Limb (tissue), 2 donors: ENCODE results near the gene JAML.

Experiments
- DNase-seq, 2 donors: peaks; one replicate each; pipeline ENCODE4 v3.0.0-alpha.2; 2016; ENCODE audit errors: extremely low spot score in 2 of 2

Gene JAML

GRCh38 chr11:118240999-118241763 is 16.4 kb upstream of the JAML start:
- DNase-seq = no peak

- DNase-seq = no peak
Observed at GRCh38 chr11:118239509-118240205, 14.8 kb upstream of the JAML start.

GRCh38 chr11:118238929-118239328 is 14.1 kb upstream of the JAML start:
- no peak for DNase-seq

- DNase-seq = no peak
Observed at GRCh38 chr11:118238421-118238820, 13.6 kb upstream of the JAML start.

GRCh38 chr11:118236170-118236569 is 11.4 kb upstream of the JAML start:
- DNase-seq = no peak

- DNase-seq = no peak
Observed at GRCh38 chr11:118234833-118235232, 10.0 kb upstream of the JAML start.

GRCh38 chr11:118233850-118234249 is 9.0 kb upstream of the JAML start:
- no peak for DNase-seq

- no peak for DNase-seq
Observed at GRCh38 chr11:118233377-118233776, 8.6 kb upstream of the JAML start.

GRCh38 chr11:118232659-118233058 is 7.8 kb upstream of the JAML start:
- DNase-seq = no peak

- no peak for DNase-seq
Observed at GRCh38 chr11:118231461-118231860, 6.7 kb upstream of the JAML start.

- DNase-seq = no peak
Observed at GRCh38 chr11:118230088-118230487, 5.3 kb upstream of the JAML start.

- no peak for DNase-seq
Observed at GRCh38 chr11:118229274-118229847, 4.5 kb upstream of the JAML start.

GRCh38 chr11:118227865-118228785 is 3.3 kb upstream of the JAML start:
- no peak for DNase-seq

- DNase-seq = no peak
Observed at GRCh38 chr11:118226781-118227180, 2.0 kb upstream of the JAML start.

GRCh38 chr11:118226296-118226695 is 1.5 kb upstream of the JAML start:
- DNase-seq = no peak

GRCh38 chr11:118223992-118224391 is 819 bp downstream of the JAML start:
- DNase-seq = no peak

GRCh38 chr11:118223570-118223969 is 1.2 kb downstream of the JAML start:
- no peak for DNase-seq

GRCh38 chr11:118222437-118222836 is 2.4 kb downstream of the JAML start:
- no peak for DNase-seq

- DNase-seq = no peak
Observed at GRCh38 chr11:118221419-118221818, 3.4 kb downstream of the JAML start.

GRCh38 chr11:118219732-118220131 is 5.1 kb downstream of the JAML start:
- DNase-seq = no peak

GRCh38 chr11:118219244-118219643 is 5.6 kb downstream of the JAML start:
- DNase-seq = no peak

GRCh38 chr11:118217575-118217974 is 7.2 kb downstream of the JAML start:
- DNase-seq = no peak
